ENCODE results near the gene ITIH1.
"Not testable (repeated sequence)": the region's sequence is repeated elsewhere in the genome, so short reads cannot be mapped to it uniquely, and the experiment has no call there.

ITIH1 gene

GRCh38 chr3:52774066-52774713, 3.2 kb upstream of the ITIH1 start:
- DNase-seq (ENCODE audit: low read depth) = no peak
- no peak for TF ChIP-seq CTCF (conservative IDR thresholded peaks at IDR 0.05; ENCODE audit: control insufficient read depth, insufficient read depth, low read depth, low read length)
- H3K4me3 ChIP-seq (ENCODE audit: control insufficient read depth, low read depth, low read length) = no peak overlapping the region

GRCh38 chr3:52774901-52775864, 2.2 kb upstream of the ITIH1 start:
- no peak for TF ChIP-seq CTCF (conservative IDR thresholded peaks at IDR 0.05; ENCODE audit: control insufficient read depth, insufficient read depth, low read depth, low read length)
- no peak overlapping the region for H3K4me3 ChIP-seq (ENCODE audit: control insufficient read depth, low read depth, low read length)
- DNase-seq (ENCODE audit: low read depth) = no peak

- DNase-seq (ENCODE audit: low read depth) = no peak
- no peak for TF ChIP-seq CTCF (conservative IDR thresholded peaks at IDR 0.05; ENCODE audit: control insufficient read depth, insufficient read depth, low read depth, low read length)
- no peak overlapping the region for H3K4me3 ChIP-seq (ENCODE audit: control insufficient read depth, low read depth, low read length)
These were observed 1.5 kb upstream of the ITIH1 start for GRCh38 chr3:52775877-52776276.

- not testable (repeated sequence) for H3K4me3 ChIP-seq (ENCODE audit: control insufficient read depth, low read depth, low read length); DNase-seq (ENCODE audit: low read depth)
These were observed 913 bp upstream of the ITIH1 start for GRCh38 chr3:52776486-52776885.

GRCh38 chr3:52777959-52778805, 783 bp downstream of the ITIH1 start:
- no peak for DNase-seq (ENCODE audit: low read depth)
- no peak for TF ChIP-seq CTCF (conservative IDR thresholded peaks at IDR 0.05; ENCODE audit: control insufficient read depth, insufficient read depth, low read depth, low read length)
- no peak overlapping the region for H3K4me3 ChIP-seq (ENCODE audit: control insufficient read depth, low read depth, low read length)

- H3K4me3 ChIP-seq (ENCODE audit: control insufficient read depth, low read depth, low read length) = no peak overlapping the region
- no peak for DNase-seq (ENCODE audit: low read depth)
- no peak for TF ChIP-seq CTCF (conservative IDR thresholded peaks at IDR 0.05; ENCODE audit: control insufficient read depth, insufficient read depth, low read depth, low read length)
These were observed 1.8 kb downstream of the ITIH1 start for GRCh38 chr3:52779011-52779836.
